HCT116 (cell line): ENCODE data around the gene ADGRV1. TPM values are rescaled to one million over a fixed set of nuclear protein-coding genes. Genes with fewer than 3 reads are reported as not detected.

Experiments
- ATAC-seq: fragments of 200-7000 bp; cut with Tn5 transposase; 2 replicates; pipeline ENCODE4 v1.9.1; 2020; ENCODE audit warnings: mild to moderate bottlenecking, moderate library complexity
- BruUV-seq: library from RNA; stranded (reverse); fragments of 400-500 nt; replicated peaks from 2 replicates; lab custom pipeline; 2021; lab: Mats Ljungman, UMichigan
- CTCF ChIA-PET: fragments of 300-600 bp; sonication (Branson Sonifier 250); formaldehyde crosslinking; loops from one replicate; lab custom pipeline; 2021; ENCODE audit warnings: antibody characterized with exemption; lab: Charles Lee
- POLR2A ChIA-PET: fragments of 300-600, 350-600 bp; sonication (Branson Sonifier 250); formaldehyde crosslinking; loops from one replicate; lab custom pipeline; 2021; ENCODE audit warnings: antibody characterized with exemption; lab: Charles Lee
- RAD21 ChIA-PET, 2 experiments: fragments of 300-600 bp; sonication (Branson Sonifier 250); formaldehyde crosslinking; loops; one replicate each; lab custom pipeline; 2023; ENCODE audit warnings: low total read pairs in 2 of 2; ENCODE audit not compliant: uncharacterized antibody in 2 of 2, unreplicated experiment in 2 of 2, low non-redundant PET in 1 of 2; lab: Charles Lee
- DNase-seq: peaks from one replicate; pipeline ENCODE4 v3.0.0-alpha.2; 2010; ENCODE audit warnings: low read depth, low spot score
- H2AFZ ChIP-seq: fragments of 200-600 bp; shearing (Covaris generic), sonication (generic); 2 replicates; pipeline ENCODE4 v1.6.1; 2017; ENCODE audit warnings: low read depth, mixed run types, mixed read lengths, antibody characterized with exemption, low read length; ENCODE audit not compliant: poor library complexity, severe bottlenecking
- H3K27ac ChIP-seq: 2 replicates; pipeline ENCODE4 v1.5.1; 2012; ENCODE audit warnings: low read depth, low read length
- H3K27me3 ChIP-seq: fragments of 200-600 bp; sonication (generic); 2 replicates; pipeline ENCODE4 v1.6.1; 2016; ENCODE audit warnings: mixed run types, low read length, mixed read lengths; ENCODE audit not compliant: insufficient read depth
- H3K36me3 ChIP-seq, 2 experiments: fragments of 200-500 bp in 1 of 2; fragments of 200-600 bp in 1 of 2; sonication (Bioruptor generic) in 1 of 2; sonication (generic) in 1 of 2; 2 replicates each; pipeline versions ENCODE4 v1.5.1 to v1.6.1; 2014 to 2016; ENCODE audit warnings: low read length in 2 of 2, inconsistent platforms in 1 of 2, mixed read lengths in 1 of 2, mixed run types in 1 of 2; ENCODE audit not compliant: insufficient read depth in 2 of 2, control insufficient read depth in 1 of 2
- H3K4me1 ChIP-seq, 2 experiments: fragments of 200-600 bp in 1 of 2; sonication (generic) in 1 of 2; 2 replicates each; pipeline versions ENCODE4 v1.5.1 to v1.6.1; 2012 to 2017; ENCODE audit warnings: low read length in 2 of 2, inconsistent platforms in 1 of 2, mild to moderate bottlenecking in 1 of 2, mixed read lengths in 1 of 2, mixed run types in 1 of 2, moderate library complexity in 1 of 2; ENCODE audit not compliant: insufficient read depth in 2 of 2, control insufficient read depth in 1 of 2
- H3K4me2 ChIP-seq: fragments of 200-600 bp; sonication (generic); 2 replicates; pipeline ENCODE4 v1.6.1; 2017; ENCODE audit warnings: mixed run types, low read length, mixed read lengths
- H3K4me3 ChIP-seq, 2 experiments: fragments of 200-600 bp in 1 of 2; sonication (generic) in 1 of 2; replicated peaks in 1 of 2; 2 replicates each; pipeline ENCODE4 v1.5.1; 2011 to 2016; ENCODE audit warnings: low read length in 2 of 2, control low read depth in 1 of 2, low read depth in 1 of 2, mild to moderate bottlenecking in 1 of 2, mixed read lengths in 1 of 2, mixed run types in 1 of 2
- H3K79me2 ChIP-seq: fragments of 200-600 bp; sonication (generic); 2 replicates; pipeline ENCODE4 v1.6.1; 2017; ENCODE audit warnings: mild to moderate bottlenecking, mixed run types, low read length, moderate library complexity, mixed read lengths; ENCODE audit not compliant: insufficient read depth
- H3K9ac ChIP-seq: fragments of 200-600 bp; sonication (generic); 2 replicates; pipeline ENCODE4 v1.6.1; 2016; ENCODE audit warnings: low read length, mixed read lengths
- H3K9me2 ChIP-seq: fragments of 200-600 bp; sonication (generic), shearing (Covaris generic); 2 replicates; pipeline ENCODE4 v1.6.1; 2017; ENCODE audit warnings: mixed run types, mild to moderate bottlenecking, moderate library complexity; ENCODE audit not compliant: insufficient read depth
- H3K9me3 ChIP-seq, 2 experiments: fragments of 200-500 bp in 1 of 2; fragments of 200-600 bp in 1 of 2; sonication (Bioruptor generic) in 1 of 2; sonication (generic) in 1 of 2; 2 replicates each; pipeline ENCODE4 v1.6.1; 2014 to 2017; ENCODE audit warnings: low read length in 2 of 2, mixed read lengths in 2 of 2, inconsistent platforms in 1 of 2, low read depth in 1 of 2, mild to moderate bottlenecking in 1 of 2, mixed run types in 1 of 2, moderate library complexity in 1 of 2; ENCODE audit not compliant: control insufficient read depth in 1 of 2, insufficient read depth in 1 of 2
- H4K20me1 ChIP-seq: fragments of 200-600 bp; sonication (generic), shearing (Covaris generic); 2 replicates; pipeline ENCODE4 v1.6.1; 2017; ENCODE audit warnings: mixed run types, mild to moderate bottlenecking, moderate library complexity; ENCODE audit not compliant: insufficient read depth
- ATF3 ChIP-seq: IDR thresholded peaks from 2 replicates; pipeline ENCODE4 v1.6.1; 2012
- CEBPB ChIP-seq: IDR thresholded peaks from 2 replicates; pipeline ENCODE4 v1.6.1; 2012; ENCODE audit warnings: low read depth
- ELF1 ChIP-seq: IDR thresholded peaks from 2 replicates; pipeline ENCODE4 v1.6.1; 2012; ENCODE audit warnings: low read depth, borderline replicate concordance
- EZH2 ChIP-seq: fragments of 200-600 bp; sonication (generic); IDR thresholded peaks from 2 replicates; pipeline ENCODE4 v1.6.1; 2017; ENCODE audit warnings: antibody characterized with exemption, mixed run types
- FOSL1 ChIP-seq: IDR thresholded peaks from 2 replicates; pipeline ENCODE4 v1.6.1; 2012; ENCODE audit warnings: low read depth
- MAX ChIP-seq: IDR thresholded peaks from 2 replicates; pipeline ENCODE4 v1.6.1; 2012
- POLR2A ChIP-seq: IDR thresholded peaks from 2 replicates; pipeline ENCODE4 v1.7.0; 2011; ENCODE audit warnings: borderline replicate concordance; ENCODE audit not compliant: insufficient read depth, insufficient read length; ENCODE audit errors: extremely low read depth
- REST ChIP-seq: IDR thresholded peaks from 2 replicates; pipeline ENCODE4 v1.6.1; 2012; ENCODE audit warnings: low read depth
- SRF ChIP-seq: IDR thresholded peaks from 2 replicates; pipeline ENCODE4 v1.6.1; 2012; ENCODE audit warnings: low read depth
- YY1 ChIP-seq: IDR thresholded peaks from 2 replicates; pipeline ENCODE4 v1.6.1; 2011; ENCODE audit warnings: low read length, low read depth, moderate library complexity, mild to moderate bottlenecking; ENCODE audit not compliant: insufficient replicate concordance; ENCODE audit errors: extremely low read depth
- intact Hi-C: fragments of 100-400 bp; cut with micrococcal nuclease; formaldehyde crosslinking; loops from 2 replicates; pipeline ENCODE4 v1.10.0; 2022
- total RNA-seq: library from RNA; stranded (reverse); gene quantifications from one replicate; pipeline ENCODE4 v1.2.1, GENCODE V29; 2021; ENCODE audit not compliant: unreplicated experiment

The ADGRV1 gene
- total RNA-seq, 1 experiment from 2014 or later: 6.0 TPM

- Histone ChIP-seq H3K4me3 (no peak overlapping the region), H3K4me2 (no peak overlapping the region)
These were observed 340.5 kb downstream of the ADGRV1 start for GRCh38 chr5:90899014-90899604.

More at GRCh38 chr5:90899014-90899604, 340.5 kb downstream of the ADGRV1 start:
- Histone ChIP-seq H3K27me3 (no peaks in the 10 kb centered on the region), H3K9me2 (no peaks in the 10 kb centered on the region; the same call in 1 of the 2 replicates), H3K4me1 (peaks cover 0 to 3% of the 10 kb centered on the region in 2 experiments; a peak in 1 of 4 replicates), H3K27ac (no peak overlapping the region), H3K9ac (no peak overlapping the region), H3K9me3 (no peaks in the 10 kb centered on the region), H4K20me1 (no peaks in the 10 kb centered on the region), H3K79me2 (no peaks in the 10 kb centered on the region), H3K36me3 (no peaks in the 10 kb centered on the region), H2AFZ (no peak overlapping the region)
- RAD21 ChIA-PET: no interaction called here
- no TSS peak for BruUV-seq
- ATAC-seq (no peak), DNase-seq (no peak)
- CTCF ChIA-PET: no interaction called here
- intact Hi-C loops: no loop called here
- POLR2A ChIA-PET: no interaction called here
- TF ChIP-seq CEBPB (no peak), FOSL1 (no peak), YY1 (no peak), ATF3 (no peak), POLR2A (no peak), ELF1 (no peak), EZH2 (no peak), MAX (no peak), REST (no peak), SRF (no peak)
